HFF-Myc (cell line): Measurements from ENCODE around the gene ATM.
"Not testable (repeated sequence)": the region's sequence is repeated elsewhere in the genome, so short reads cannot be mapped to it uniquely, and the experiment has no call there.

Experiments used
- DNase-seq: peaks from one replicate; pipeline ENCODE4 v3.0.0-alpha.2; 2011; ENCODE audit warnings: low read depth; ENCODE audit errors: extremely low read depth
- H3K4me3 ChIP-seq: replicated peaks from 2 replicates; pipeline ENCODE4 v1.5.1; 2011; ENCODE audit warnings: low read depth, mild to moderate bottlenecking, control low read depth, low read length
- TF ChIP-seq, protein P1 (sequence below): IDR thresholded peaks from 2 replicates; pipeline ENCODE4 v1.5.1; 2012; ENCODE audit warnings: mild to moderate bottlenecking, low read depth, low read length, control low read depth; ENCODE audit errors: missing control alignments

The ATM gene

DNA sequence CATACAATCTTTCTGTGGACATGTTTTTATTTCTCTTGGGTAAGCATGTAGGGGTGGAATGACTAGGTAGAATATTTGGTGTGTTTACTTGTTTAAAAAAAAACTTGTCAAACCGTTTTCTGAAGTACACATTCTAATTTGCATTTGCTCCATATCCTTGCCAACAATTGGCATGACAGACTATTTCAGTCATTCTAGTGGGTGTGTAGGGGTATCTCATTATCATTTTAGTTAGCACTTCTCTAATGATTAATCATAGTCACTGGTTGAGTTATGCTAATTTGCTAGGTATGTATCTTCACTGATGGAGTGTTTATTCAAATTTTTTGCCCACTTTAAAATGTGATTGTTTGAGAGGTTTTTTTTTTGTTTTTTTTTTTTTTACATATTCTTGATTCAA is 180.2 kb downstream of the ATM start:
- no peak for DNase-seq
- H3K4me3 ChIP-seq: no peak overlapping the region
- TF ChIP-seq, protein P1, sequence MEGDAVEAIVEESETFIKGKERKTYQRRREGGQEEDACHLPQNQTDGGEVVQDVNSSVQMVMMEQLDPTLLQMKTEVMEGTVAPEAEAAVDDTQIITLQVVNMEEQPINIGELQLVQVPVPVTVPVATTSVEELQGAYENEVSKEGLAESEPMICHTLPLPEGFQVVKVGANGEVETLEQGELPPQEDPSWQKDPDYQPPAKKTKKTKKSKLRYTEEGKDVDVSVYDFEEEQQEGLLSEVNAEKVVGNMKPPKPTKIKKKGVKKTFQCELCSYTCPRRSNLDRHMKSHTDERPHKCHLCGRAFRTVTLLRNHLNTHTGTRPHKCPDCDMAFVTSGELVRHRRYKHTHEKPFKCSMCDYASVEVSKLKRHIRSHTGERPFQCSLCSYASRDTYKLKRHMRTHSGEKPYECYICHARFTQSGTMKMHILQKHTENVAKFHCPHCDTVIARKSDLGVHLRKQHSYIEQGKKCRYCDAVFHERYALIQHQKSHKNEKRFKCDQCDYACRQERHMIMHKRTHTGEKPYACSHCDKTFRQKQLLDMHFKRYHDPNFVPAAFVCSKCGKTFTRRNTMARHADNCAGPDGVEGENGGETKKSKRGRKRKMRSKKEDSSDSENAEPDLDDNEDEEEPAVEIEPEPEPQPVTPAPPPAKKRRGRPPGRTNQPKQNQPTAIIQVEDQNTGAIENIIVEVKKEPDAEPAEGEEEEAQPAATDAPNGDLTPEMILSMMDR: no peak

- no peak for DNase-seq
- TF ChIP-seq, protein P1: no peak
- H3K4me3 ChIP-seq: no peak overlapping the region
Measured at GRCh38 chr11:108405706-108406105, 182.8 kb downstream of the ATM start.

DNA sequence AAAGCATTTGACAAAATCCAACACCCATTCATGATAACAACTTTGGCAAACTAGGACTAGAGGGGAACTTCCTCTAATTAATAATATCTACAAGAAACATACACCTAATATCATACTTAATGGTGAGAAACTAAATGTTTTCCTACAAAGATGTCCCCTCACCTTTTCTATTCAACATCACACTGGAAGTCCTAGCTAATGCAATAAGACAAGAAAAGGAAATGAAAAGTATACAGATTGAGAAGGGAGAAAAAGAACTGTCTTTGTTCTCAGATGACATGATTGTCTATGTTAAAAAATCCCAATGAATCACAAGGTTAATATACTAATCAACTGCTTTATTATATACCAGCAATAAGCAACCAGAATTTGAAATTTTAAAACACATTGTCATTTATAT is 192.1 kb downstream of the ATM start:
- TF ChIP-seq, protein P1: no peak
- no peak overlapping the region for H3K4me3 ChIP-seq
- no peak for DNase-seq

GRCh38 chr11:108417551-108417950 is 194.7 kb downstream of the ATM start:
- TF ChIP-seq, protein P1: peak; percentile 29
- peak; percentile 7 for DNase-seq
- not testable (repeated sequence) for H3K4me3 ChIP-seq
